ENCODE data around the gene PGM5.
"Not testable (repeated sequence)": the region's sequence is repeated elsewhere in the genome, so short reads cannot be mapped to it uniquely, and the experiment has no call there.

GRCh38 chr9:68396411-68397094 is 40.1 kb downstream of the PGM5 start:
- not testable (repeated sequence) for TF ChIP-seq CTCF (conservative IDR thresholded peaks at IDR 0.05; ENCODE audit: low read length); EZH2phosphoT487 (IDR thresholded peaks at IDR 0.05; ENCODE audit: borderline replicate concordance)
